ENCODE measurements around the gene SEMA7A. TPM values are rescaled to one million over a fixed set of nuclear protein-coding genes. Genes with fewer than 3 reads are reported as not detected.
"Not testable (repeated sequence)": the region's sequence is repeated elsewhere in the genome, so short reads cannot be mapped to it uniquely, and the experiment has no call there.

The SEMA7A gene
- total RNA-seq, result 5.9 TPM

- Histone ChIP-seq H3K27me3 (ENCODE audit: insufficient read depth, low read length) (peaks cover 8% of the 10 kb centered on the region), H3K4me1 (ENCODE audit: insufficient read depth, low read length) (peaks cover 44% of the 10 kb centered on the region), H3K9me3 (ENCODE audit: low read depth, low read length) (no peaks in the 10 kb centered on the region), H3K4me3 (ENCODE audit: low read length) (peak within 1 kb of the TSS; percentile 56)
Measured at GRCh38 chr15:74433592-74434262, at the start of gene SEMA7A. TSS of gene SEMA7A (minus strand) at chr15:74433958. CDS start at chr15:74433918, 40 bp downstream.

GRCh38 chr15:74482661-74483060, 48.9 kb upstream of the SEMA7A start:
- Histone ChIP-seq H3K9me3 (ENCODE audit: low read depth, low read length) (no peaks in the 10 kb centered on the region), H3K4me1 (ENCODE audit: insufficient read depth, low read length) (no peaks in the 10 kb centered on the region), H3K27me3 (ENCODE audit: insufficient read depth, low read length) (no peaks in the 10 kb centered on the region), H3K4me3 (ENCODE audit: low read length) (no peak overlapping the region)

GRCh38 chr15:74480364-74480763, 46.6 kb upstream of the SEMA7A start:
- H3K9me3 ChIP-seq (ENCODE audit: low read depth, low read length); H3K4me3 ChIP-seq (ENCODE audit: low read length); H3K27me3 ChIP-seq (ENCODE audit: insufficient read depth, low read length); H3K4me1 ChIP-seq (ENCODE audit: insufficient read depth, low read length): not testable (repeated sequence)

GRCh38 chr15:74471621-74472020, 37.9 kb upstream of the SEMA7A start:
- H3K4me3 ChIP-seq (ENCODE audit: low read length); H3K27me3 ChIP-seq (ENCODE audit: insufficient read depth, low read length); H3K4me1 ChIP-seq (ENCODE audit: insufficient read depth, low read length); H3K9me3 ChIP-seq (ENCODE audit: low read depth, low read length): not testable (repeated sequence)

- H3K4me3 ChIP-seq (ENCODE audit: low read length), result no peak overlapping the region
- no peaks in the 10 kb centered on the region for H3K9me3 ChIP-seq (ENCODE audit: low read depth, low read length)
- no peaks in the 10 kb centered on the region for H3K27me3 ChIP-seq (ENCODE audit: insufficient read depth, low read length)
- H3K4me1 ChIP-seq (ENCODE audit: insufficient read depth, low read length), result peaks cover 8% of the 10 kb centered on the region
Measured at GRCh38 chr15:74470631-74471395, 37.1 kb upstream of the SEMA7A start.

GRCh38 chr15:74468341-74469032, 34.7 kb upstream of the SEMA7A start:
- Histone ChIP-seq H3K4me1 (ENCODE audit: insufficient read depth, low read length) (peaks cover 14% of the 10 kb centered on the region), H3K4me3 (ENCODE audit: low read length) (no peak overlapping the region), H3K9me3 (ENCODE audit: low read depth, low read length) (no peaks in the 10 kb centered on the region), H3K27me3 (ENCODE audit: insufficient read depth, low read length) (no peaks in the 10 kb centered on the region)

GRCh38 chr15:74466570-74466969, 32.8 kb upstream of the SEMA7A start:
- Histone ChIP-seq H3K4me3 (ENCODE audit: low read length) (no peak overlapping the region), H3K4me1 (ENCODE audit: insufficient read depth, low read length) (peaks cover 25% of the 10 kb centered on the region), H3K9me3 (ENCODE audit: low read depth, low read length) (no peaks in the 10 kb centered on the region), H3K27me3 (ENCODE audit: insufficient read depth, low read length) (no peaks in the 10 kb centered on the region)

GRCh38 chr15:74464897-74465296, 31.1 kb upstream of the SEMA7A start:
- Histone ChIP-seq H3K4me3 (ENCODE audit: low read length) (no peak overlapping the region), H3K9me3 (ENCODE audit: low read depth, low read length) (no peaks in the 10 kb centered on the region)

GRCh38 chr15:74464216-74464615, 30.5 kb upstream of the SEMA7A start:
- no peaks in the 10 kb centered on the region for H3K27me3 ChIP-seq (ENCODE audit: insufficient read depth, low read length)

More at GRCh38 chr15:74464897-74465296, 31.1 kb upstream of the SEMA7A start:
- peaks cover 28% of the 10 kb centered on the region for H3K4me1 ChIP-seq (ENCODE audit: insufficient read depth, low read length)
- H3K27me3 ChIP-seq (ENCODE audit: insufficient read depth, low read length), result no peaks in the 10 kb centered on the region

GRCh38 chr15:74463634-74464033, 29.9 kb upstream of the SEMA7A start:
- H3K27me3 ChIP-seq (ENCODE audit: insufficient read depth, low read length), result no peaks in the 10 kb centered on the region
- peaks cover 33% of the 10 kb centered on the region for H3K4me1 ChIP-seq (ENCODE audit: insufficient read depth, low read length)
- no peaks in the 10 kb centered on the region for H3K9me3 ChIP-seq (ENCODE audit: low read depth, low read length)
- H3K4me3 ChIP-seq (ENCODE audit: low read length), result no peak overlapping the region

More at GRCh38 chr15:74464216-74464615, 30.5 kb upstream of the SEMA7A start:
- Histone ChIP-seq H3K9me3 (ENCODE audit: low read depth, low read length) (no peaks in the 10 kb centered on the region), H3K4me3 (ENCODE audit: low read length) (no peak overlapping the region), H3K4me1 (ENCODE audit: insufficient read depth, low read length) (peaks cover 33% of the 10 kb centered on the region)

GRCh38 chr15:74461847-74462511, 28.2 kb upstream of the SEMA7A start:
- Histone ChIP-seq H3K4me1 (ENCODE audit: insufficient read depth, low read length) (peaks cover 33% of the 10 kb centered on the region), H3K9me3 (ENCODE audit: low read depth, low read length) (no peaks in the 10 kb centered on the region), H3K4me3 (ENCODE audit: low read length) (peak overlapping the region; percentile 80), H3K27me3 (ENCODE audit: insufficient read depth, low read length) (no peaks in the 10 kb centered on the region)

GRCh38 chr15:74460871-74461846, 27.4 kb upstream of the SEMA7A start, which contains the start of gene UBL7:
TSS of gene UBL7 (minus strand) at chr15:74461160. CDS start at chr15:74458867, 2,293 bp downstream.
- Histone ChIP-seq H3K4me3 (ENCODE audit: low read length) (peak within 1 kb of the TSS; percentile 80), H3K9me3 (ENCODE audit: low read depth, low read length) (no peaks in the 10 kb centered on the region), H3K4me1 (ENCODE audit: insufficient read depth, low read length) (peaks cover 33% of the 10 kb centered on the region), H3K27me3 (ENCODE audit: insufficient read depth, low read length) (no peaks in the 10 kb centered on the region)

- H3K27me3 ChIP-seq (ENCODE audit: insufficient read depth, low read length), result no peaks in the 10 kb centered on the region
- no peaks in the 10 kb centered on the region for H3K9me3 ChIP-seq (ENCODE audit: low read depth, low read length)
- H3K4me3 ChIP-seq (ENCODE audit: low read length), result peak overlapping the region; percentile 80
- H3K4me1 ChIP-seq (ENCODE audit: insufficient read depth, low read length), result peaks cover 33% of the 10 kb centered on the region
Measured at GRCh38 chr15:74460298-74460697, 26.5 kb upstream of the SEMA7A start.

GRCh38 chr15:74459798-74460197, 26.0 kb upstream of the SEMA7A start:
- H3K4me3 ChIP-seq (ENCODE audit: low read length); H3K9me3 ChIP-seq (ENCODE audit: low read depth, low read length); H3K27me3 ChIP-seq (ENCODE audit: insufficient read depth, low read length): not testable (repeated sequence)
- H3K4me1 ChIP-seq (ENCODE audit: insufficient read depth, low read length), result peaks cover 33% of the 10 kb centered on the region
